GM18858 (cell line): Measurements from ENCODE around the gene TMF1.

Experiments used
- ATAC-seq: cut with Tn5 transposase; IDR thresholded peaks from one replicate; pipeline ENCODE4 v1.9.1; 2021; ENCODE audit not compliant: unreplicated experiment

The TMF1 gene, protein sequence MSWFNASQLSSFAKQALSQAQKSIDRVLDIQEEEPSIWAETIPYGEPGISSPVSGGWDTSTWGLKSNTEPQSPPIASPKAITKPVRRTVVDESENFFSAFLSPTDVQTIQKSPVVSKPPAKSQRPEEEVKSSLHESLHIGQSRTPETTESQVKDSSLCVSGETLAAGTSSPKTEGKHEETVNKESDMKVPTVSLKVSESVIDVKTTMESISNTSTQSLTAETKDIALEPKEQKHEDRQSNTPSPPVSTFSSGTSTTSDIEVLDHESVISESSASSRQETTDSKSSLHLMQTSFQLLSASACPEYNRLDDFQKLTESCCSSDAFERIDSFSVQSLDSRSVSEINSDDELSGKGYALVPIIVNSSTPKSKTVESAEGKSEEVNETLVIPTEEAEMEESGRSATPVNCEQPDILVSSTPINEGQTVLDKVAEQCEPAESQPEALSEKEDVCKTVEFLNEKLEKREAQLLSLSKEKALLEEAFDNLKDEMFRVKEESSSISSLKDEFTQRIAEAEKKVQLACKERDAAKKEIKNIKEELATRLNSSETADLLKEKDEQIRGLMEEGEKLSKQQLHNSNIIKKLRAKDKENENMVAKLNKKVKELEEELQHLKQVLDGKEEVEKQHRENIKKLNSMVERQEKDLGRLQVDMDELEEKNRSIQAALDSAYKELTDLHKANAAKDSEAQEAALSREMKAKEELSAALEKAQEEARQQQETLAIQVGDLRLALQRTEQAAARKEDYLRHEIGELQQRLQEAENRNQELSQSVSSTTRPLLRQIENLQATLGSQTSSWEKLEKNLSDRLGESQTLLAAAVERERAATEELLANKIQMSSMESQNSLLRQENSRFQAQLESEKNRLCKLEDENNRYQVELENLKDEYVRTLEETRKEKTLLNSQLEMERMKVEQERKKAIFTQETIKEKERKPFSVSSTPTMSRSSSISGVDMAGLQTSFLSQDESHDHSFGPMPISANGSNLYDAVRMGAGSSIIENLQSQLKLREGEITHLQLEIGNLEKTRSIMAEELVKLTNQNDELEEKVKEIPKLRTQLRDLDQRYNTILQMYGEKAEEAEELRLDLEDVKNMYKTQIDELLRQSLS

DNA sequence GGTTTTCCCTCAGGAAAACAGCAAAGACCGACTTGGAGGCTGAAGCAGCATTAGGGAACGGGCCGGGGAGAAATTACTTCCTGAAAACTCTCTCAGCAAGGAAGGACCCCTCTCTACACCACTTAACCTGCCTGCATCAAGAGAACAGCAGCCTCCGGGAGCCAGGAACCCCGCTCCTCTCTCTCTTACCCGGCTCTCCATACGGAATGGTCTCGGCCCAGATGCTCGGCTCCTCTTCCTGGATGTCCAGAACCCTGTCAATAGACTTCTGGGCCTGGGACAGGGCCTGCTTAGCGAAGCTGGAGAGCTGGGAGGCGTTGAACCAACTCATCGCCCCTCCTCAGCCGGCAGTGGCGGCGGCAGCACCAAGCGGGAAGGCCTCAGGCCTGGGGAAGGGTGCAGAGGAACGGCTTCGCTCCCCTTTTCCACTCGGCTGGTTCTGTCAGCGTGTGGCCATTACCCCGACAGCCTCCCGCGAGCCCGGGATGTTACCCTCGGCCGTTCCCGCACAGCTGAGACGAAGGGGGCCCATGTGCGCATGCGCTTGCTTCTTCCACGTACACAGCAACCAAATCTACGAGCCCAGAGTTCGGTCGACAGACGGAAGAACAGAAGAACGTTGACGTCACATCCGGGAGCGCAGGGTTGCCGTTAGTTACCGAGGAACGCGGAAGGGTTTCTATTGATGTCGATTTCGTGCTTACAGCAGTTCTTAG is at the start of gene TMF1:
Gene TMF1 (minus strand): TSS at position 578 of the 716 bp plus-strand sequence. CDS start 247 bp downstream, at position 331.
- ATAC-seq, result peak; percentile 94

DNA sequence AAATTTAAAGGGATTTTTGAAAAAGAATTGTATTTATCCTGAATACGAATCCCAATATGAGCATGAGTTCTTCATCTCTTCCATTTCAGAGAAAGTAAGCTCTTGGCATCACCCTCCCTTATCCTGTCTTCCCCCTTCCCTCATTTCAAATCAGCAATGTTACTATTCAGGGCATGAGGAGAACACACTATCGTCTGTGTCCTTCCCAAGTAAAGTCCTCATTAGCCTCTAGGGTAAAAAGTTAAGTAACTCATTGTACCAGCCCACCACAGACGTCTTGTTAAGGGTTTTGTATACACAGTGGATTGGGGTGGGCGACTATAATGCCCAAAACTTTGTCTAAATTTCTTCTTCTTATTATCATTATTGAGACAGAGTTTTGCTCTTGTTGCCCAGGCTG is 47.4 kb upstream of the TMF1 start:
- ATAC-seq, result no peak

DNA sequence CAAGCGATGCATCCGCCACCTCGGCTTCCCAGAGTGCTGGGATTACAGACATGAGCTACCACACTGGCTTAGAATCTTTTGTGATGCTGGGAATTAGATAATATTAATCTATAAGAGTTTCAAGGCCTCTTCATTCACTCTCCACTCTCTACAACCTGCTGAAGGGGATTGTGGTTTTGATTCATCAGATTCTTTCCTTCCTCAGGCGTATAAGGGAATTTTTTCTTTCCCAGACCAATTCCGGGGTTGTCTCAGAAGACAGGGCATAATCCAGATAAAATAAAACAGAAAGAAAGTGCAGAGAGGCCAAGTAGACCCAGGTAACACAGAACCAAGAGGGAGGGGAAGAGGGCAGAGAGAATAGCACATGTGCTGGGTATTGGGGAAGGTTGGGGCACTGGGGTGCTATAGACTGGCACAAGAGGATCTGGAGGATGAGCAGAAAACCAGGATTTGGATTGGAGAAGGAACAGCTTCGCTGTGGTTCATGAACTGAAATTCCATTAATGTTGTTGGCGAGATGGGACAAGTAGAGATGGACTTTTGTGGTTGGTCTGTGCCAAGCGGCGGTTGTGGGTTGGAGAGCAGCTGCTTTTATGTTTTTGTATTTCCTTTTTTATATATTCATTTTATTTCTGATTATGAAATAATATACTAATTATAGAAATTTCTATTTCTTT is 45.4 kb upstream of the TMF1 start:
- ATAC-seq, result no peak

- ATAC-seq, result no peak
Measured at GRCh38 chr3:69096299-69096698, 44.2 kb upstream of the TMF1 start.

GRCh38 chr3:69095636-69096035 is 43.5 kb upstream of the TMF1 start:
- no peak for ATAC-seq

DNA sequence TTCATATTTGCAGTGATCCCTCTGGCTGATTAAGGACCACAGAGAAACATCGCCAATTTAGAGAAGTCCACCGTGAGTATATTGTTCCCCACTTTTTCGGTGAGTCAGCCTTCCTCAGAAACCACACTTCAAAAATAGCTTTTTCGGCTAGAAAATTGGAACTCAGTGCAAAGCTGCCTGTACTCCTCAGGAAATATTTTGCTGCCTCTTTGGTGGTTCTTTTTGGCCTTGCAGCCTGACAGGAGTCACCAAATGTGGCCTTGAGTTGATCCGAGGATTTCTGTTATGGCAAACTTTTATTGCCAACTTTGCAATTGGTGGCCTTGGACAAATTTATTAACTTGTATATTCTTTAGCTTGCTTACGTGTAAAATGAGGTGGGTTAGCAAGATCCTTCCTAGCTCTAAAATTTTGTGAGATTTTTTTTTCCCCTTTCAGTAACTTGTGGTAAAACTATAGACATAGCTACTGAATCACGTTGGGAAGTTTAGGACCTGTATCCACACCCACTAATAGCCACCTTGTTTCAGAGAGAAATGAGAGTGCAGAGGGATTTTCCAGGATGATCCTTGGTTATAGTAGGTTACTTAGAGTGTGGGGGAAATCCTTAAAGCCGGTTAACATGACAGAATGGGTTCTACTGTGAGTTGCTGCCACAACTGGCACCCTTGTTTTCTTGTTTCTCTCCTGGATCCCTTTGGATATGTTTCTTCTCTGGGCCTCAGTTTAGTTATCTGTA is 42.5 kb upstream of the TMF1 start:
- no peak for ATAC-seq

- peak; percentile 77 for ATAC-seq
Measured at GRCh38 chr3:69092030-69092516, 39.9 kb upstream of the TMF1 start.

GRCh38 chr3:69091389-69092029 is 39.4 kb upstream of the TMF1 start:
- ATAC-seq, result no peak

- ATAC-seq, result no peak
Measured at GRCh38 chr3:69090021-69090420, 37.9 kb upstream of the TMF1 start.

DNA sequence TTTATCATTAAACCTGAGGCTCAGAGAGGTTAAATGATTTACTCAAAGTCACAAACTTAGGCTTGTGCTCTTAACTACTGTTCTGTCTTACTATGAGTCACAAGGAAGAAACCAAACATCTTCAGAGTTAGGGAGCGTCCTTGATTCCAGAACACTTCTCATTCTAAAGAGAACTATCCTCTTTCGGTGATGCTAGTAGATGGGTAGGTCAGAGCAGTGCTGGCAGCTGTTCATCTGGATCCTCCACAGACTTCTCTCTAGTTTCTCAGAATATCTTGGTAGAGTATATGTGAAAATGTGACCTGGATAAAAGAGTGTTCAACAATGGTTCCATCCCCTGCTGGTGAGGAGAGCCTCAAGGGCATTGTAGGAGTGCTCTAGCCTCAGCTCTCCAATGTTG is 35.9 kb upstream of the TMF1 start:
- ATAC-seq, result peak; percentile 23

GRCh38 chr3:69087030-69087791 is 35.1 kb upstream of the TMF1 start:
- no peak for ATAC-seq

GRCh38 chr3:69085833-69086722 is 33.9 kb upstream of the TMF1 start:
- no peak for ATAC-seq

GRCh38 chr3:69085168-69085832 is 33.2 kb upstream of the TMF1 start:
- ATAC-seq, result no peak

GRCh38 chr3:69084326-69085167 is 32.4 kb upstream of the TMF1 start, which contains the start of gene ARL6IP5:
Gene ARL6IP5, plus strand, starts transcription at chr3:69084937. Its CDS starts 111 bp downstream, at chr3:69085048.
- peak; percentile 41 for ATAC-seq

DNA sequence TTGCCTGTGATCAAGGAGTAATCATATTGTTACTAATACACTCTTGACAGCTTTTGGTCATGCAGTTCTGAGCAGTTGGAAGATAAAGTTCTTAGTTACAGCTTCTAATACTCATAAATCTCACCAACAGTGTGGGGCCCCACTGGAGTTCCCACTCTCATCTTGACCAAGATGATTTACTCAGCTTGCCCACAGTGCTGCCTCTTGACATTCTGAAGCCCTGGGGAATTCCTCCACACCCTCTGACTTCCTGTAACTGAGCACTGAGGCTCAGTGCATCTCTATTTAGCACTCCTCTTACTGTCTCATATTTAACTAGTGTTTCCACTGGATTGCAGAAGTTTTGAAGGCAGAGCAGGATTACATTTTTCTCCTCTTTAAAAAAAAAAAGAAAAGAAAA is 30.7 kb upstream of the TMF1 start:
- peak; percentile 66 for ATAC-seq

GRCh38 chr3:69082361-69082760 is 30.2 kb upstream of the TMF1 start:
- no peak for ATAC-seq
